Measurements from ENCODE around the gene GLIPR1L2.

The GLIPR1L2 gene

DNA sequence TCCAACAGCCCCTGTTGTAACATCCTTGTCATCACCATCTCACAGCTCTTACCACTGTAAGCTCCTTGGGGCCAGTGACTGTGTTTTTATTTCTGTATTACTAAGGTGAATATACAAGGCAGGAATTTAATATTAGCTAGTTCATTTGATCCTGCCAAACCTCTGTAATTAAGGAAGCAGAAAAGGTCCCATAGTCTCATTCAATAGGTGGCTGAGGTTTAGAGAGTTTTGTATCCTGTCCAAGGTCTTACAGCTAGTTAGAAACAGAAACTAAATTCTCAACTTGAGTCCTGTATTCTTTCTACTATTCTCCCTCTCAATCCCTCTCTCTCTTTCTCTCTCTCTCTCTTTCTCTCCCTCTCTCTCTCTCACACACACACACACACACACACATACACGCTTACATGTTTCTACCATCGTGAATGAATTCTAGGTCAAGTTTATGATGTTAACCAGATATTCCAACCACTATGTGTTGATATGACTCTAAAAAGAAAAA is 89.1 kb downstream of the GLIPR1L2 start:
- DNase-seq: no peak

DNA sequence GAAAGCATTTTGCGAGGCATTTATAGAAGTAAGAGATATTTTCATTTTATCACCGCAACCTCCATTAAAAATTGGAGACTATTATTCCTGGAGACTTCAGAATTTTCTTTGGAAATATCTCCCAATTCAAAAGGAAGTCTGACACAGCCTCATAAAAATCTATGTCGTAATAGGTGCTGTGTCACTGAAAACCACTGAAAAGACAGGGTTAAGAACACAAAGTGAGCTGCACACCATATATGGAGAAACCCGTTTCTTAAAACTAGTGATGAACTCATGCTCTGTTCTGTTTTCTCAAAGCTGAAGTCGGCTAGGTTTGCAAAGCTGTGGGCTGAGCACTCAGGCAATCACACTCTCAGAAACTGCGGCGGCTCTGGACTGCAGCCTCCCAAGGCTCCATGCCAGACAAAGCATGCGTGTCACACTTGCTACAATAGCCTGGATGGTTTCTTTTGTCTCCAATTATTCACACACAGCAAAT is 89.6 kb downstream of the GLIPR1L2 start, which contains the start of gene GLIPR1:
Gene GLIPR1, plus strand, starts transcription at position 287 of the 481 bp plus-strand sequence. Its CDS starts 126 bp downstream, at position 413.
- DNase-seq: peak; percentile 59

- DNase-seq: peak; percentile 58
Measured at GRCh38 chr12:75481013-75481705, 90.3 kb downstream of the GLIPR1L2 start.

- DNase-seq: no peak
Measured at GRCh38 chr12:75481774-75482173, 90.9 kb downstream of the GLIPR1L2 start.

Data from KG1 (cell line).